Adrenal gland (tissue), 12 donors: ENCODE results near the gene TLE7. TPM values are rescaled to one million over a fixed set of nuclear protein-coding genes. Genes with fewer than 3 reads are reported as not detected.

Experiments
- DNase-seq, 7 donors: peaks; one replicate each; pipeline ENCODE4 v3.0.0-alpha.2; 2019 to 2020
- H3K27ac ChIP-seq, 5 donors: fragments of 200-600 bp; sonication (generic) in 4 of 5; 1 replicate in 3 of 5; 2 replicates in 2 of 5; pipeline versions ENCODE4 v1.5.1 to v1.8.0; 2016 to 2020; ENCODE audit warnings: mild to moderate bottlenecking in 1 of 5
- H3K27me3 ChIP-seq: fragments of 200-600 bp; 2 replicates; pipeline ENCODE4 v1.8.0; 2021
- H3K36me3 ChIP-seq, 2 donors: fragments of 200-600 bp; replicated peaks in 1 of 2; 1 replicate in 1 of 2; 2 replicates in 1 of 2; pipeline versions ENCODE4 v1.5.1 to v1.8.0; 2018 to 2022
- H3K4me1 ChIP-seq, 2 donors: fragments of 200-600 bp; replicated peaks in 1 of 2; 1 replicate in 1 of 2; 2 replicates in 1 of 2; pipeline versions ENCODE4 v1.5.1 to v1.8.0; 2018 to 2021
- H3K4me3 ChIP-seq, 4 donors: fragments of 200-600 bp; sonication (generic) in 3 of 4; one replicate each; pipeline ENCODE4 v1.5.1; 2016 to 2018
- H3K9me3 ChIP-seq, 3 donors: fragments of 200-600 bp; sonication (generic) in 1 of 3; replicated peaks in 1 of 3; 1 replicate in 2 of 3; 2 replicates in 1 of 3; pipeline versions ENCODE4 v1.5.1 to v1.8.0; 2016 to 2021
- POLR2A ChIP-seq, 2 donors: fragments of 450-650 bp; IDR thresholded peaks; one replicate each; pipeline ENCODE4 v1.6.1; 2017; ENCODE audit warnings: antibody characterized with exemption in 2 of 2, mild to moderate bottlenecking in 2 of 2, moderate library complexity in 1 of 2
- WGBS, 4 donors: extraction: QIAGEN DNeasy Blood & Tissue Kit in 2 of 4; methylation state at CpG; one replicate each; pipeline versions ENCODE4 v1.1.5 to v1.1.7; 2013 to 2017; 5-methylcytosine and 5-hydroxymethylcytosine counted together
- intact Hi-C, 2 donors: fragments of 100-400 bp; cut with DNase I; formaldehyde crosslinking; loops; one replicate each; pipeline versions ENCODE4 v1.14.1 to v1.15.0; 2022 to 2023
- polyA plus RNA-seq, 3 donors: library from polyadenylated mRNA; stranded (reverse); fragments of 200-250 nt in 2 of 3; fragments of 350-450 nt in 1 of 3; fragmentation: Illumina TruSeq in 1 of 3; extraction: RNeasy Lipid Tissue Mini Kit (QIAGEN cat#74804) in 1 of 3; gene quantifications; one replicate each; pipeline ENCODE4 v1.2.3, GENCODE V29; 2013 to 2014
- total RNA-seq, 9 donors: library from RNA; depleted of rRNA in 4 of 9; stranded (reverse); fragments of >200 nt in 4 of 9; fragments of 120-200 nt in 1 of 9; fragmentation: NEBNext Ultra II Directional in 1 of 9; extraction: Animal tissue kit (Norgen Biotek cat#: 25700) in 1 of 9; gene quantifications; one replicate each; pipeline versions ENCODE4 v1.1.0 to v1.2.4, GENCODE V29; 2013 to 2023
- TF ChIP-seq, protein P1 (sequence below), 6 experiments: fragments of 450-650 bp in 4 of 6; fragments of 200-600 bp in 2 of 6; sonication (generic) in 1 of 6; IDR thresholded peaks; 1 replicate in 5 of 6; 2 replicates in 1 of 6; pipeline versions ENCODE4 v1.5.1 to v1.8.0; 2016 to 2021; ENCODE audit warnings: antibody characterized with exemption in 6 of 6, mild to moderate bottlenecking in 2 of 6, moderate library complexity in 1 of 6
- donor health status: healthy with polysubstance abuse.
- donor health status: Bipolar disorder and iron deficiency.
- donor health status: DM: yes; HTN: yes; CAD: no.
- donor health status: DM: no; HTN: no; CAD: no.
- donor health status: DM: no; HTN: no; CAD: no.
- donor health status: DM: yes; HTN: yes; CAD: no.

The TLE7 gene
- total and polyA plus RNA-seq, 12 donors, result not detected

DNA sequence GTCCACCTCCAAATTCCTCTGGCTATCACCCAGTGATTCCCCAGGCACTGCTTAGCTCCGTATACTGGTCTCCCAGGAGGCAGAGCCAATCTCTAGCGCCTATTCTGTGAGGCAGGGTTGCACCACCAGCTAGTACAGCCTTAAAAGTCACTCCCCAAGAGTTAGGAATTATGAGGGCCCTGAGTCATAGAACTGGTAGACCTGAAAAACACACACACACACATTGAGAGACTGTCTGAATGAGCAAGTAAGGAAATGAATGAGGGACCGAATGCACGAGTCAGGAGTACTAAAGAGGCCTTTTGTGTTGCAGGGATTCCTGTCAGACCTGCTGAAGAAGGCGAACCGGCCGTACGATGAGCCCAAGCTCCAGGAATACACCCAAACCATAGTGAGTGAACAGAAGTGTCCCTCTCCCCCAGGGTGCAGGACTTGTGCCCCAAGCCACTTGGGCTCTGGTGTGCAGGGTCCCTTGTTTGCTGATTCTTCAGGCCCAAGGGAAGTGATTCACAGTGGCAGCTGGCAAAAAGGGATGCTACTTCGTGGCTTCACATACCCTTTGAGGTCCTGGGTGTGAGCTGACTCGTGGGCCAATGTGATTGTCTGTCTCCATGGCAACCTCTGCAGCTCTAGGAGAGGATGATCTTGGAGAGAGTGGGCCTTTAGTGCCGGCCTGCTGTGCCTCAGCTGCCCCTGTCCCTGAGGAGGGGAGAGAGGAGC is 58.6 kb downstream of the TLE7 start:
- WGBS, 4 donors, result 73 to 82% (median 78%) methylated on average over 9 to 11 of the region's 11 CpGs
- no peak overlapping the region for H3K4me3 ChIP-seq
- TF ChIP-seq, protein P1, sequence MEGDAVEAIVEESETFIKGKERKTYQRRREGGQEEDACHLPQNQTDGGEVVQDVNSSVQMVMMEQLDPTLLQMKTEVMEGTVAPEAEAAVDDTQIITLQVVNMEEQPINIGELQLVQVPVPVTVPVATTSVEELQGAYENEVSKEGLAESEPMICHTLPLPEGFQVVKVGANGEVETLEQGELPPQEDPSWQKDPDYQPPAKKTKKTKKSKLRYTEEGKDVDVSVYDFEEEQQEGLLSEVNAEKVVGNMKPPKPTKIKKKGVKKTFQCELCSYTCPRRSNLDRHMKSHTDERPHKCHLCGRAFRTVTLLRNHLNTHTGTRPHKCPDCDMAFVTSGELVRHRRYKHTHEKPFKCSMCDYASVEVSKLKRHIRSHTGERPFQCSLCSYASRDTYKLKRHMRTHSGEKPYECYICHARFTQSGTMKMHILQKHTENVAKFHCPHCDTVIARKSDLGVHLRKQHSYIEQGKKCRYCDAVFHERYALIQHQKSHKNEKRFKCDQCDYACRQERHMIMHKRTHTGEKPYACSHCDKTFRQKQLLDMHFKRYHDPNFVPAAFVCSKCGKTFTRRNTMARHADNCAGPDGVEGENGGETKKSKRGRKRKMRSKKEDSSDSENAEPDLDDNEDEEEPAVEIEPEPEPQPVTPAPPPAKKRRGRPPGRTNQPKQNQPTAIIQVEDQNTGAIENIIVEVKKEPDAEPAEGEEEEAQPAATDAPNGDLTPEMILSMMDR (IDR thresholded peaks at IDR 0.05), result no peak
- no peak for TF ChIP-seq POLR2A (IDR thresholded peaks at IDR 0.05)
- no peaks in the 10 kb centered on the region for H3K9me3 ChIP-seq
- no peaks in the 10 kb centered on the region for H3K36me3 ChIP-seq
- DNase-seq, result no peak
- H3K27ac ChIP-seq, result no peak overlapping the region
- intact Hi-C loops, result no loop called here
- H3K27me3 ChIP-seq, result no peaks in the 10 kb centered on the region
- no peaks in the 10 kb centered on the region for H3K4me1 ChIP-seq

DNA sequence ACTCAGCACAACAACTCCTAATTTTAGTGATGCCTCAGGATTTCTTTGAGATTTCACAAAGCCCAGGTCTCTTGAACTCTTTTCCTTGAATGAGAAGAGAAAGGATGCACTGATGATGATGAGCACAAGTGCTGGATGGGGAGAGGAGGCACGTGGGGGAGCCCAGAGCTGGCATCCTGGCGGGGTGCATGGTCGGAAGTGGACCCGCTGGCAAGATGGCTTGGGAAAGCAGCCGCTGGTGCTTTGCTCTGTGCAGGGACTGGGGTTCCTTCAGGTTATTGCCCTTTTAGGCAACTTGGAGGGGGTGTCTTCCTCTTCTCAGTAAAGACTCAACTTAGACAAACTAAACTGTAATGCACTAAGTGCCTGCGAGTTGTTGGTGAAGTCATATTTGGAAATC is 61.0 kb downstream of the TLE7 start:
- Histone ChIP-seq H3K27me3 (no peaks in the 10 kb centered on the region), H3K4me3 (no peak overlapping the region), H3K9me3 (no peaks in the 10 kb centered on the region), H3K4me1 (no peaks in the 10 kb centered on the region), H3K27ac (no peak overlapping the region), H3K36me3 (no peaks in the 10 kb centered on the region)
- WGBS, 4 donors, result 61 to 88% (median 69%) methylated on average over 6 of the region's 6 CpGs
- DNase-seq, result no peak
- TF ChIP-seq, protein P1 (IDR thresholded peaks at IDR 0.05), result no peak
- no peak for TF ChIP-seq POLR2A (IDR thresholded peaks at IDR 0.05)
- intact Hi-C loops, result no loop called here

Other genes with a start within 250 kb of the TLE7 start
- gene HYDIN, start 211.3 kb downstream of the TLE7 start, total RNA-seq, result 1 to 10 TPM in 7 of 9 donors, under 1 TPM in 2; 0.26 to 5.1 (median 1.9) TPM
- 1 to 10 TPM in 2 of 3 donors, under 1 TPM in 1; 0.77 to 1.6 (median 1.4) TPM for gene HYDIN, start 211.3 kb downstream of the TLE7 start, polyA plus RNA-seq
- 10 to 100 TPM; 15.6 to 34.1 (median 22.8) TPM for gene CMTR2, start 152.7 kb downstream of the TLE7 start, total RNA-seq
- gene CMTR2, start 152.7 kb downstream of the TLE7 start, polyA plus RNA-seq, result 10 to 100 TPM in 1 of 3 donors, 1 to 10 TPM in 2; 7.8 to 18.3 (median 7.8) TPM
- gene CALB2, start 83.3 kb downstream of the TLE7 start, total RNA-seq, result 10 to 100 TPM in 8 of 9 donors, under 1 TPM in 1; 0.83 to 68.5 (median 47.0) TPM
- gene CALB2, start 83.3 kb downstream of the TLE7 start, polyA plus RNA-seq, result 10 to 100 TPM; 17.8 to 36.5 (median 28.1) TPM
- gene ZNF23, start 20.2 kb upstream of the TLE7 start, total RNA-seq, result 10 to 100 TPM in 1 of 9 donors, 1 to 10 TPM in 8; 1.7 to 10.4 (median 7.0) TPM
- gene ZNF23, start 20.2 kb upstream of the TLE7 start, polyA plus RNA-seq, result 10 to 100 TPM; 11.0 to 34.2 (median 16.6) TPM
- 10 to 100 TPM in 1 of 9 donors, 1 to 10 TPM in 7, under 1 TPM in 1; 0.24 to 10.4 (median 6.8) TPM for gene ZNF19, start 47.3 kb upstream of the TLE7 start, total RNA-seq
- 1 to 10 TPM; 2.6 to 4.2 (median 3.9) TPM for gene ZNF19, start 47.3 kb upstream of the TLE7 start, polyA plus RNA-seq
- 1 to 10 TPM in 8 of 9 donors, under 1 TPM in 1; 0.83 to 7.6 (median 2.5) TPM for gene CHST4, start 84.4 kb upstream of the TLE7 start, total RNA-seq
- 1 to 10 TPM in 1 of 3 donors, under 1 TPM in 2; 0.47 to 1.9 (median 0.64) TPM for gene CHST4, start 84.4 kb upstream of the TLE7 start, polyA plus RNA-seq
- 1 to 10 TPM in 2 of 9 donors, under 1 TPM in 3, not detected in 4; 0.06 to 1.3 (median 0.21) TPM for gene TAT, start 135.0 kb upstream of the TLE7 start, total RNA-seq
- gene TAT, start 135.0 kb upstream of the TLE7 start, polyA plus RNA-seq, result under 1 TPM; 0.03 to 0.81 (median 0.08) TPM
- under 1 TPM in 4 of 9 donors, not detected in 5; 0.14 to 0.27 (median 0.19) TPM for gene MARVELD3, start 184.1 kb upstream of the TLE7 start, total RNA-seq
- gene MARVELD3, start 184.1 kb upstream of the TLE7 start, polyA plus RNA-seq, result under 1 TPM in 2 of 3 donors, not detected in 1; 0.07 to 0.16 TPM